Measurements from ENCODE around the gene HOXD10.

DNA sequence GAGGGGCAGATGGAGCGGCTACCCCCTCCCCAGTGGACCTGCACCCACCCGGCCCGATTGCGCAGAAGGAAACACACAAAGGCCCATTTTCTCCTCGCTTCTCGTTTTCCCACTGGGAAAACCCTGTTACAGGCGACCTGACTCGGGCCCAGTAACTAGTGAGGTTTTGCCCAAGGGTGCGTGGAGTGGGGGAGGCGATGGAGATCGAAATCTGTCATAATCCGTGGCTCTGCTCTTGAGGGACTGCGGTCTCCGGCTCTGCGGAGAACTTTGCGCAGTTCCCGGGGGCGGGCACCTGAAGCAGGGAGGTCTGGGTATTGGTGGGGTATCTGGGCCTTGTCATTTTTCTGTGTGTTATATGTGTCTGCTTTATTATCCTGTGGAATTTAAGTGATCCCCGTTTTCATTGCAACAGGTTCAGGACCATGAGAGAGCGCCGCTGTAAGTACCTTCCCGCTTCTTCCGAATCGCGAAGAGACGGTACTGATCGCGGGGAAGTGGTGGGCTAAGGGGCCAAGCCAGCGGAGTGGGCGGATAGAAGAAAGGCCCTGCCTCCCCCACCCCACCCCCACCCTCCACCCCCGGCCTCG, 30.7 kb downstream of the HOXD10 start:
- TF ChIP-seq, protein P1, sequence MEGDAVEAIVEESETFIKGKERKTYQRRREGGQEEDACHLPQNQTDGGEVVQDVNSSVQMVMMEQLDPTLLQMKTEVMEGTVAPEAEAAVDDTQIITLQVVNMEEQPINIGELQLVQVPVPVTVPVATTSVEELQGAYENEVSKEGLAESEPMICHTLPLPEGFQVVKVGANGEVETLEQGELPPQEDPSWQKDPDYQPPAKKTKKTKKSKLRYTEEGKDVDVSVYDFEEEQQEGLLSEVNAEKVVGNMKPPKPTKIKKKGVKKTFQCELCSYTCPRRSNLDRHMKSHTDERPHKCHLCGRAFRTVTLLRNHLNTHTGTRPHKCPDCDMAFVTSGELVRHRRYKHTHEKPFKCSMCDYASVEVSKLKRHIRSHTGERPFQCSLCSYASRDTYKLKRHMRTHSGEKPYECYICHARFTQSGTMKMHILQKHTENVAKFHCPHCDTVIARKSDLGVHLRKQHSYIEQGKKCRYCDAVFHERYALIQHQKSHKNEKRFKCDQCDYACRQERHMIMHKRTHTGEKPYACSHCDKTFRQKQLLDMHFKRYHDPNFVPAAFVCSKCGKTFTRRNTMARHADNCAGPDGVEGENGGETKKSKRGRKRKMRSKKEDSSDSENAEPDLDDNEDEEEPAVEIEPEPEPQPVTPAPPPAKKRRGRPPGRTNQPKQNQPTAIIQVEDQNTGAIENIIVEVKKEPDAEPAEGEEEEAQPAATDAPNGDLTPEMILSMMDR (IDR thresholded peaks at IDR 0.05; ENCODE audit: poor library complexity, severe bottlenecking): no peak
- TF ChIP-seq POLR2AphosphoS5 (IDR thresholded peaks at IDR 0.05) (no peak), EZH2 (IDR thresholded peaks at IDR 0.05; ENCODE audit: borderline replicate concordance, insufficient read depth, low read length, poor library complexity, severe bottlenecking) (no peak), EP300 (conservative IDR thresholded peaks at IDR 0.05; ENCODE audit: poor library complexity, severe bottlenecking) (no peak), TAF1 (IDR thresholded peaks at IDR 0.05; ENCODE audit: low read depth) (no peak), RAD21 (conservative IDR thresholded peaks at IDR 0.05) (no peak), MXI1 (conservative IDR thresholded peaks at IDR 0.05; ENCODE audit: poor library complexity, severe bottlenecking) (no peak), SMC3 (conservative IDR thresholded peaks at IDR 0.05; ENCODE audit: poor library complexity) (no peak)
- TF ChIP-seq, protein P2, sequence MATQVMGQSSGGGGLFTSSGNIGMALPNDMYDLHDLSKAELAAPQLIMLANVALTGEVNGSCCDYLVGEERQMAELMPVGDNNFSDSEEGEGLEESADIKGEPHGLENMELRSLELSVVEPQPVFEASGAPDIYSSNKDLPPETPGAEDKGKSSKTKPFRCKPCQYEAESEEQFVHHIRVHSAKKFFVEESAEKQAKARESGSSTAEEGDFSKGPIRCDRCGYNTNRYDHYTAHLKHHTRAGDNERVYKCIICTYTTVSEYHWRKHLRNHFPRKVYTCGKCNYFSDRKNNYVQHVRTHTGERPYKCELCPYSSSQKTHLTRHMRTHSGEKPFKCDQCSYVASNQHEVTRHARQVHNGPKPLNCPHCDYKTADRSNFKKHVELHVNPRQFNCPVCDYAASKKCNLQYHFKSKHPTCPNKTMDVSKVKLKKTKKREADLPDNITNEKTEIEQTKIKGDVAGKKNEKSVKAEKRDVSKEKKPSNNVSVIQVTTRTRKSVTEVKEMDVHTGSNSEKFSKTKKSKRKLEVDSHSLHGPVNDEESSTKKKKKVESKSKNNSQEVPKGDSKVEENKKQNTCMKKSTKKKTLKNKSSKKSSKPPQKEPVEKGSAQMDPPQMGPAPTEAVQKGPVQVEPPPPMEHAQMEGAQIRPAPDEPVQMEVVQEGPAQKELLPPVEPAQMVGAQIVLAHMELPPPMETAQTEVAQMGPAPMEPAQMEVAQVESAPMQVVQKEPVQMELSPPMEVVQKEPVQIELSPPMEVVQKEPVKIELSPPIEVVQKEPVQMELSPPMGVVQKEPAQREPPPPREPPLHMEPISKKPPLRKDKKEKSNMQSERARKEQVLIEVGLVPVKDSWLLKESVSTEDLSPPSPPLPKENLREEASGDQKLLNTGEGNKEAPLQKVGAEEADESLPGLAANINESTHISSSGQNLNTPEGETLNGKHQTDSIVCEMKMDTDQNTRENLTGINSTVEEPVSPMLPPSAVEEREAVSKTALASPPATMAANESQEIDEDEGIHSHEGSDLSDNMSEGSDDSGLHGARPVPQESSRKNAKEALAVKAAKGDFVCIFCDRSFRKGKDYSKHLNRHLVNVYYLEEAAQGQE (IDR thresholded peaks at IDR 0.05; ENCODE audit: borderline replicate concordance): no peak
